Astrocyte of the spinal cord (primary cell): ENCODE results near the gene CHRNA10.

Experiments
- DNase-seq: peaks from one replicate; pipeline ENCODE4 v3.0.0; 2011; ENCODE audit warnings: low read depth, low spot score
- H3K4me3 ChIP-seq: 2 replicates; pipeline ENCODE4 v1.5.1; 2011; ENCODE audit warnings: low read depth, mild to moderate bottlenecking, low read length, moderate library complexity
- CTCF ChIP-seq: IDR thresholded peaks from 2 replicates; pipeline ENCODE4 v1.5.1; 2012; ENCODE audit warnings: low read depth, mild to moderate bottlenecking, low read length, inconsistent platforms
- in situ Hi-C: cut with HindIII; loops from 2 replicates; pipeline ENCODE4 v1.10.0; 2017; ENCODE audit warnings: low sequenced_read_pairs

CHRNA10 gene

GRCh38 chr11:3700910-3701309 is 29.7 kb upstream of the CHRNA10 start:
- H3K4me3 ChIP-seq: no peak overlapping the region
- in situ Hi-C loops: no loop called here
- DNase-seq: no peak
- no peak for TF ChIP-seq CTCF

- H3K4me3 ChIP-seq: no peak overlapping the region
- in situ Hi-C loops: no loop called here
- DNase-seq: no peak
- TF ChIP-seq CTCF: no peak
Measured at GRCh38 chr11:3700410-3700809, 29.2 kb upstream of the CHRNA10 start.

GRCh38 chr11:3686751-3687150 is 15.6 kb upstream of the CHRNA10 start:
- H3K4me3 ChIP-seq: no peak overlapping the region
- DNase-seq: peak; percentile 20
- in situ Hi-C loops: no loop called here
- no peak for TF ChIP-seq CTCF

- no peak for TF ChIP-seq CTCF
- H3K4me3 ChIP-seq: no peak overlapping the region
- in situ Hi-C loops: no loop called here
- DNase-seq: no peak
Measured at GRCh38 chr11:3685923-3686322, 14.7 kb upstream of the CHRNA10 start.

- no peak overlapping the region for H3K4me3 ChIP-seq
- in situ Hi-C loops: no loop called here
- DNase-seq: no peak
- TF ChIP-seq CTCF: no peak
Measured at GRCh38 chr11:3684819-3685172, 13.6 kb upstream of the CHRNA10 start.

- H3K4me3 ChIP-seq: no peak overlapping the region
- in situ Hi-C loops: no loop called here
- DNase-seq: no peak
- TF ChIP-seq CTCF: no peak
Measured at GRCh38 chr11:3684129-3684818, 13.1 kb upstream of the CHRNA10 start.
